HepG2 (cell line): ENCODE data around the gene IFT172. TPM values are rescaled to one million over a fixed set of nuclear protein-coding genes. Genes with fewer than 3 reads are reported as not detected.
A peak's percentile ranks its signal among the peaks of the same experiment; 100 is the strongest.

Experiments
- CEBPB ChIP-seq: IDR thresholded peaks from 2 replicates; pipeline ENCODE4 v1.6.1; 2011; ENCODE audit warnings: low read depth, low read length, improper control_type of control experiment, borderline replicate concordance
- E2F2 ChIP-seq: sonication (generic); formaldehyde crosslinking; IDR thresholded peaks from 2 replicates; pipeline ENCODE4 v1.4.0; 2020; ENCODE audit warnings: missing genetic modification reagents, borderline replicate concordance
- GATAD2A ChIP-seq: IDR thresholded peaks from 2 replicates; pipeline ENCODE4 v1.6.1; 2016
- HOMEZ ChIP-seq: IDR thresholded peaks from 2 replicates; pipeline ENCODE4 v1.6.1; 2016; ENCODE audit warnings: low read depth
- KMT2A ChIP-seq: sonication (generic); formaldehyde crosslinking; IDR thresholded peaks from 2 replicates; pipeline ENCODE4 v1.4.0; 2020; ENCODE audit warnings: missing genetic modification reagents
- MZF1 ChIP-seq: sonication (generic); formaldehyde crosslinking; IDR thresholded peaks from 2 replicates; pipeline ENCODE4 v1.8.1; 2023; ENCODE audit warnings: mild to moderate bottlenecking, missing genetic modification reagents, borderline replicate concordance
- POLR2G ChIP-seq: fragments of 200-400 bp; formaldehyde crosslinking; IDR thresholded peaks from 2 replicates; pipeline ENCODE4 v1.6.1; 2018; ENCODE audit warnings: mild to moderate bottlenecking, low read depth, low read length, moderate library complexity
- SPEN ChIP-seq: sonication (generic); formaldehyde crosslinking; IDR thresholded peaks from 2 replicates; pipeline ENCODE4 v1.5.1; 2020; ENCODE audit warnings: low read depth, mild to moderate bottlenecking, missing genetic modification reagents
- TGIF2 ChIP-seq: IDR thresholded peaks from 2 replicates; pipeline ENCODE4 v1.6.1; 2016; ENCODE audit warnings: control low read depth, missing compliant biosample characterization
- U2AF2 ChIP-seq: fragments of 200-400 bp; formaldehyde crosslinking; IDR thresholded peaks from 2 replicates; pipeline ENCODE4 v1.6.1; 2017; ENCODE audit warnings: low read depth, mild to moderate bottlenecking, low read length
- UBTF ChIP-seq: sonication (generic); formaldehyde crosslinking; IDR thresholded peaks from 2 replicates; pipeline ENCODE4 v1.4.0; 2020; ENCODE audit warnings: mild to moderate bottlenecking, missing genetic modification reagents
- ZHX1 ChIP-seq: sonication (generic); formaldehyde crosslinking; IDR thresholded peaks from 2 replicates; pipeline ENCODE4 v1.8.1; 2022; ENCODE audit warnings: low read depth, mild to moderate bottlenecking, missing genetic modification reagents
- ZNF264 ChIP-seq: sonication (generic); formaldehyde crosslinking; IDR thresholded peaks from 2 replicates; pipeline ENCODE4 v1.4.0; 2020; ENCODE audit warnings: missing genetic modification reagents
- ZNF274 ChIP-seq: sonication (generic); formaldehyde crosslinking; IDR thresholded peaks from 2 replicates; pipeline ENCODE4 v1.5.1; 2020; ENCODE audit warnings: mild to moderate bottlenecking, missing genetic modification reagents
- ZNF550 ChIP-seq: sonication (generic); formaldehyde crosslinking; IDR thresholded peaks from 2 replicates; pipeline ENCODE4 v1.4.0; 2020; ENCODE audit warnings: mild to moderate bottlenecking, missing genetic modification reagents, borderline replicate concordance
- ZNF557 ChIP-seq: sonication (generic); formaldehyde crosslinking; IDR thresholded peaks from 2 replicates; pipeline ENCODE4 v1.4.0; 2020; ENCODE audit warnings: missing genetic modification reagents
- ZNF563 ChIP-seq: sonication (generic); formaldehyde crosslinking; IDR thresholded peaks from 2 replicates; pipeline ENCODE4 v1.8.0; 2022; ENCODE audit warnings: mild to moderate bottlenecking, moderate library complexity, missing genetic modification reagents
- ZNF724P ChIP-seq: sonication (generic); formaldehyde crosslinking; IDR thresholded peaks from 2 replicates; pipeline ENCODE4 v1.8.0; 2022; ENCODE audit warnings: missing genetic modification reagents, borderline replicate concordance
- ZNF784 ChIP-seq: sonication (generic); formaldehyde crosslinking; IDR thresholded peaks from 2 replicates; pipeline ENCODE4 v1.5.1; 2020; ENCODE audit warnings: missing genetic modification reagents, mild to moderate bottlenecking, borderline replicate concordance
- polyA plus RNA-seq, 8 experiments: library from polyadenylated mRNA; depleted of rRNA in 3 of 8; stranded (reverse) in 7 of 8; unstranded in 1 of 8; fragments of >200 nt; fragmentation: Illumina TruSeq in 4 of 8; extraction: Trizol in 4 of 8; gene quantifications; 2 replicates each; pipeline versions ENCODE4 v1.2.1 to v1.2.3, GENCODE V29; 2011 to 2016; ENCODE audit warnings: low read depth in 4 of 8, missing spikeins in 1 of 8, mixed read lengths in 1 of 8; ENCODE audit not compliant: insufficient read depth in 1 of 8
- total RNA-seq, 5 experiments: library from RNA; depleted of rRNA; stranded (reverse); fragments of >200 nt; fragmentation: Illumina TruSeq; extraction: Trizol; gene quantifications; 2 replicates each; pipeline ENCODE4 v1.2.3, GENCODE V29; 2016; ENCODE audit warnings: low read depth in 1 of 5

The IFT172 gene
- total and polyA plus RNA-seq, 2 of the 13 experiments (the other 11 are each of a cell fraction or from before 2014, with no cell fraction given), result 21.6 to 35.7 TPM

GRCh38 chr2:27421660-27422250, 67.8 kb downstream of the IFT172 start (continued):
- TF ChIP-seq ZNF784 (CRISPR knock-in tag) (no peak), U2AF2 (no peak), MZF1 (no peak), CEBPB (peak; percentile 59; the same call in 1 of the 2 replicates), KMT2A (no peak), HOMEZ (CRISPR knock-in tag) (no peak), SPEN (CRISPR knock-in tag) (no peak), TGIF2 (CRISPR knock-in tag) (no peak), GATAD2A (CRISPR knock-in tag) (peak; percentile 55; the same call in 1 of the 2 replicates), ZNF557 (CRISPR knock-in tag) (no peak), ZNF724P (no peak), ZHX1 (no peak), UBTF (CRISPR knock-in tag) (no peak), E2F2 (CRISPR knock-in tag) (no peak), POLR2G (no peak), ZNF264 (CRISPR knock-in tag) (no peak), ZNF563 (CRISPR knock-in tag) (no peak), ZNF274 (CRISPR knock-in tag) (no peak), ZNF550 (CRISPR knock-in tag) (no peak)
